Adrenal gland (tissue), 12 donors: Measurements from ENCODE around the gene S100A12. TPM values are rescaled to one million over a fixed set of nuclear protein-coding genes. Genes with fewer than 3 reads are reported as not detected.

Experiments
- DNase-seq, 7 donors: peaks; one replicate each; pipeline ENCODE4 v3.0.0-alpha.2; 2019 to 2020
- H3K27ac ChIP-seq, 5 donors: fragments of 200-600 bp; sonication (generic) in 4 of 5; 1 replicate in 3 of 5; 2 replicates in 2 of 5; pipeline versions ENCODE4 v1.5.1 to v1.8.0; 2016 to 2020; ENCODE audit warnings: mild to moderate bottlenecking in 1 of 5
- H3K27me3 ChIP-seq: fragments of 200-600 bp; 2 replicates; pipeline ENCODE4 v1.8.0; 2021
- H3K36me3 ChIP-seq, 2 donors: fragments of 200-600 bp; replicated peaks in 1 of 2; 1 replicate in 1 of 2; 2 replicates in 1 of 2; pipeline versions ENCODE4 v1.5.1 to v1.8.0; 2018 to 2022
- H3K4me1 ChIP-seq, 2 donors: fragments of 200-600 bp; replicated peaks in 1 of 2; 1 replicate in 1 of 2; 2 replicates in 1 of 2; pipeline versions ENCODE4 v1.5.1 to v1.8.0; 2018 to 2021
- H3K4me3 ChIP-seq, 4 donors: fragments of 200-600 bp; sonication (generic) in 3 of 4; one replicate each; pipeline ENCODE4 v1.5.1; 2016 to 2018
- H3K9me3 ChIP-seq, 3 donors: fragments of 200-600 bp; sonication (generic) in 1 of 3; replicated peaks in 1 of 3; 1 replicate in 2 of 3; 2 replicates in 1 of 3; pipeline versions ENCODE4 v1.5.1 to v1.8.0; 2016 to 2021
- CTCF ChIP-seq, 6 experiments: fragments of 450-650 bp in 4 of 6; fragments of 200-600 bp in 2 of 6; sonication (generic) in 1 of 6; IDR thresholded peaks; 1 replicate in 5 of 6; 2 replicates in 1 of 6; pipeline versions ENCODE4 v1.5.1 to v1.8.0; 2016 to 2021; ENCODE audit warnings: antibody characterized with exemption in 6 of 6, mild to moderate bottlenecking in 2 of 6, moderate library complexity in 1 of 6
- POLR2A ChIP-seq, 2 donors: fragments of 450-650 bp; IDR thresholded peaks; one replicate each; pipeline ENCODE4 v1.6.1; 2017; ENCODE audit warnings: antibody characterized with exemption in 2 of 2, mild to moderate bottlenecking in 2 of 2, moderate library complexity in 1 of 2
- WGBS, 4 donors: extraction: QIAGEN DNeasy Blood & Tissue Kit in 2 of 4; methylation state at CpG; one replicate each; pipeline versions ENCODE4 v1.1.5 to v1.1.7; 2013 to 2017; 5-methylcytosine and 5-hydroxymethylcytosine counted together
- intact Hi-C, 2 donors: fragments of 100-400 bp; cut with DNase I; formaldehyde crosslinking; loops; one replicate each; pipeline versions ENCODE4 v1.14.1 to v1.15.0; 2022 to 2023
- polyA plus RNA-seq, 3 donors: library from polyadenylated mRNA; stranded (reverse); fragments of 200-250 nt in 2 of 3; fragments of 350-450 nt in 1 of 3; fragmentation: Illumina TruSeq in 1 of 3; extraction: RNeasy Lipid Tissue Mini Kit (QIAGEN cat#74804) in 1 of 3; gene quantifications; one replicate each; pipeline ENCODE4 v1.2.3, GENCODE V29; 2013 to 2014
- total RNA-seq, 9 donors: library from RNA; depleted of rRNA in 4 of 9; stranded (reverse); fragments of >200 nt in 4 of 9; fragments of 120-200 nt in 1 of 9; fragmentation: NEBNext Ultra II Directional in 1 of 9; extraction: Animal tissue kit (Norgen Biotek cat#: 25700) in 1 of 9; gene quantifications; one replicate each; pipeline versions ENCODE4 v1.1.0 to v1.2.4, GENCODE V29; 2013 to 2023
- donor health status: healthy with polysubstance abuse.
- donor health status: Bipolar disorder and iron deficiency.
- donor health status: DM: yes; HTN: yes; CAD: no.
- donor health status: DM: no; HTN: no; CAD: no.
- donor health status: DM: no; HTN: no; CAD: no.
- donor health status: DM: yes; HTN: yes; CAD: no.

Gene S100A12
- total and polyA plus RNA-seq, 12 donors = 1.1 to 9.1 (median 2.2) TPM; not detected in 3

GRCh38 chr1:153379591-153379990 is 4.2 kb upstream of the S100A12 start:
- DNase-seq = peak in 1 of 7 donors; percentile 6
- WGBS, 4 donors = 84 to 88% (median 86%) methylated on average over 10 of the region's 10 CpGs

GRCh38 chr1:153374071-153374470 is 1.4 kb downstream of the S100A12 start:
- WGBS, 4 donors = 62 to 100% (median 67%) methylated on average over 1 to 2 of the region's 2 CpGs
- TF ChIP-seq POLR2A (IDR thresholded peaks at IDR 0.05) (no peak), CTCF (IDR thresholded peaks at IDR 0.05) (no peak)
- no peaks in the 10 kb centered on the region for H3K9me3 ChIP-seq
- H3K4me3 ChIP-seq = no peak overlapping the region
- H3K36me3 ChIP-seq = no peaks in the 10 kb centered on the region
- no peak overlapping the region for H3K27ac ChIP-seq
- intact Hi-C loops = no loop called here
- H3K4me1 ChIP-seq = peaks cover 0 to 5% of the 10 kb centered on the region in 2 donors
- H3K27me3 ChIP-seq = no peaks in the 10 kb centered on the region
- DNase-seq = peak in 2 of 7 donors; percentile 3 to 33

More at GRCh38 chr1:153379591-153379990, 4.2 kb upstream of the S100A12 start:
- Histone ChIP-seq H3K9me3 (peaks cover 0 to 5% (median 0%) of the 10 kb centered on the region in 3 donors), H3K27ac (no peak overlapping the region), H3K27me3 (no peaks in the 10 kb centered on the region), H3K4me3 (no peak overlapping the region), H3K36me3 (no peaks in the 10 kb centered on the region), H3K4me1 (peaks cover 0 to 5% of the 10 kb centered on the region in 2 donors)
- TF ChIP-seq CTCF (IDR thresholded peaks at IDR 0.05) (no peak), POLR2A (IDR thresholded peaks at IDR 0.05) (no peak)
- intact Hi-C loops = no loop called here

- Histone ChIP-seq H3K27me3 (no peaks in the 10 kb centered on the region), H3K9me3 (no peaks in the 10 kb centered on the region), H3K36me3 (no peaks in the 10 kb centered on the region), H3K4me3 (no peak overlapping the region), H3K27ac (no peak overlapping the region), H3K4me1 (peaks cover 0 to 5% of the 10 kb centered on the region in 2 donors)
- WGBS, 4 donors = 79 to 85% (median 83%) methylated on average over 2 of the region's 2 CpGs
- peak in 1 of 7 donors; percentile 13 for DNase-seq
- intact Hi-C loops = no loop called here
- TF ChIP-seq POLR2A (IDR thresholded peaks at IDR 0.05) (no peak), CTCF (IDR thresholded peaks at IDR 0.05) (no peak)
Observed at GRCh38 chr1:153372571-153372970, 2.9 kb downstream of the S100A12 start.

GRCh38 chr1:153371231-153371630 is 4.2 kb downstream of the S100A12 start:
- no peaks in the 10 kb centered on the region for H3K36me3 ChIP-seq
- peaks cover 0 to 5% of the 10 kb centered on the region in 2 donors for H3K4me1 ChIP-seq
- H3K9me3 ChIP-seq = no peaks in the 10 kb centered on the region
- no peak for TF ChIP-seq POLR2A (IDR thresholded peaks at IDR 0.05)
- TF ChIP-seq CTCF (IDR thresholded peaks at IDR 0.05) = no peak
- intact Hi-C loops = no loop called here
- H3K27me3 ChIP-seq = no peaks in the 10 kb centered on the region
- 82 to 100% (median 95%) methylated on average over 1 of the region's 1 CpG for WGBS, 4 donors
- no peak overlapping the region for H3K27ac ChIP-seq
- DNase-seq = peak in 1 of 7 donors; percentile 9
- H3K4me3 ChIP-seq = no peak overlapping the region
